OCI-LY7 (cell line): Measurements from ENCODE around the gene ANO3. TPM values are rescaled to one million over a fixed set of nuclear protein-coding genes. Genes with fewer than 3 reads are reported as not detected.
"Not testable (repeated sequence)": the region's sequence is repeated elsewhere in the genome, so short reads cannot be mapped to it uniquely, and the experiment has no call there.

Source experiments
- BruUV-seq: library from RNA; stranded (reverse); fragments of 400-500 nt; replicated peaks from 2 replicates; lab custom pipeline; 2021; lab: Mats Ljungman, UMichigan
- CTCF ChIA-PET: fragments of 300-600 bp; sonication (Branson Sonifier 250); formaldehyde crosslinking; loops from one replicate; lab custom pipeline; 2022; ENCODE audit warnings: antibody characterized with exemption; ENCODE audit not compliant: unreplicated experiment; lab: Charles Lee
- POLR2A ChIA-PET: fragments of 300-600 bp; sonication (Branson Sonifier 250); formaldehyde crosslinking; loops from one replicate; lab custom pipeline; 2022; ENCODE audit warnings: antibody characterized with exemption; lab: Charles Lee
- DNase-seq: peaks from one replicate; pipeline ENCODE4 v3.0.0-alpha.2; 2015; ENCODE audit warnings: low spot score
- H2AFZ ChIP-seq: fragments of 200-600 bp; sonication (generic), shearing (Covaris generic); 2 replicates; pipeline ENCODE4 v1.6.1; 2014; ENCODE audit warnings: mild to moderate bottlenecking, antibody characterized with exemption, low read length, moderate library complexity
- H3K27ac ChIP-seq: fragments of 200-600 bp; sonication (generic); 2 replicates; pipeline ENCODE4 v1.5.1; 2014; ENCODE audit warnings: mixed run types, low read depth, mild to moderate bottlenecking, moderate library complexity, low read length, inconsistent platforms; ENCODE audit not compliant: poor library complexity, severe bottlenecking
- H3K36me3 ChIP-seq: fragments of 200-600 bp; sonication (generic); 2 replicates; pipeline ENCODE4 v1.6.1; 2014; ENCODE audit warnings: mild to moderate bottlenecking, antibody characterized with exemption, low read length, moderate library complexity, mixed read lengths; ENCODE audit not compliant: insufficient read depth
- H3K4me1 ChIP-seq: fragments of 200-600 bp; sonication (generic); 2 replicates; pipeline ENCODE4 v1.5.1; 2014; ENCODE audit warnings: mild to moderate bottlenecking, low read length; ENCODE audit not compliant: insufficient read depth, poor library complexity, severe bottlenecking
- H3K4me2 ChIP-seq: fragments of 200-600 bp; sonication (generic); 2 replicates; pipeline ENCODE4 v1.6.1; 2014; ENCODE audit warnings: mild to moderate bottlenecking, low read length
- H3K4me3 ChIP-seq: fragments of 200-600 bp; sonication (generic); 2 replicates; pipeline ENCODE4 v1.5.1; 2014; ENCODE audit warnings: mild to moderate bottlenecking, low read depth, low read length; ENCODE audit not compliant: poor library complexity, severe bottlenecking
- H3K79me2 ChIP-seq: fragments of 200-600 bp; sonication (generic); 2 replicates; pipeline ENCODE4 v1.6.1; 2016; ENCODE audit warnings: low read depth, mild to moderate bottlenecking, low read length, moderate library complexity, mixed read lengths; ENCODE audit not compliant: insufficient read depth
- H3K9me2 ChIP-seq: fragments of 200-600 bp; sonication (generic); 2 replicates; pipeline ENCODE4 v1.6.1; 2016; ENCODE audit warnings: mild to moderate bottlenecking, low read length, mixed read lengths; ENCODE audit not compliant: insufficient read depth
- H3K9me3 ChIP-seq: fragments of 200-600 bp; sonication (generic); 2 replicates; pipeline ENCODE4 v1.6.1; 2014; ENCODE audit warnings: mild to moderate bottlenecking, mixed run types, low read length, mixed read lengths
- H4K20me1 ChIP-seq: fragments of 200-600 bp; sonication (generic); 2 replicates; pipeline ENCODE4 v1.6.1; 2014; ENCODE audit warnings: mild to moderate bottlenecking, antibody characterized with exemption, low read length, moderate library complexity, mixed read lengths; ENCODE audit not compliant: insufficient read depth
- CTCF ChIP-seq: fragments of 200-600 bp; sonication (generic); conservative IDR thresholded peaks from 2 replicates; pipeline ENCODE4 v1.5.1; 2014; ENCODE audit warnings: mild to moderate bottlenecking, antibody characterized with exemption, low read length, moderate library complexity, mixed read lengths
- EZH2phosphoT487 ChIP-seq: fragments of 200-600 bp; sonication (generic); IDR thresholded peaks from 2 replicates; pipeline ENCODE4 v1.6.1; 2018; ENCODE audit warnings: low read depth, borderline replicate concordance, mild to moderate bottlenecking, mixed run types, antibody characterized with exemption, low read length, moderate library complexity, mixed read lengths
- intact Hi-C: fragments of 100-400 bp; cut with micrococcal nuclease; formaldehyde crosslinking; loops from one replicate; pipeline ENCODE4 v1.10.0; 2022; ENCODE audit not compliant: unreplicated experiment
- total RNA-seq, 2 experiments: library from RNA; depleted of rRNA in 1 of 2; stranded (reverse); fragments of >200 nt in 1 of 2; shearing (Covaris generic) in 1 of 2; gene quantifications; 2 replicates each; pipeline ENCODE4 v1.2.3, GENCODE V29; 2014 to 2022

The ANO3 gene
- total RNA-seq, 2 experiments from 2014 or later: 0.03 TPM; not detected in 1

GRCh38 chr11:26597049-26597689 lies 265.2 kb downstream of the ANO3 start:
- H3K9me3 ChIP-seq, H3K79me2 ChIP-seq, DNase-seq, H3K4me1 ChIP-seq, intact Hi-C loops, H3K9me2 ChIP-seq, H3K36me3 ChIP-seq, BruUV-seq, H3K4me3 ChIP-seq, H4K20me1 ChIP-seq, CTCF ChIA-PET, H2AFZ ChIP-seq, H3K4me2 ChIP-seq, H3K27ac ChIP-seq: not testable (repeated sequence)
- POLR2A ChIA-PET: interaction anchor here (0.7 kb wide), 1 partner anchor 1237 kb away, joined by 3 read pairs; no protein-coding TSS in a partner anchor

GRCh38 chr11:26597899-26598298 lies 266.0 kb downstream of the ANO3 start:
- Histone ChIP-seq H3K4me3 (no peak overlapping the region), H3K79me2 (no peaks in the 10 kb centered on the region), H3K27ac (no peak overlapping the region), H3K4me1 (no peaks in the 10 kb centered on the region), H3K9me3 (no peaks in the 10 kb centered on the region), H3K9me2 (no peaks in the 10 kb centered on the region), H4K20me1 (no peaks in the 10 kb centered on the region), H3K36me3 (no peaks in the 10 kb centered on the region), H3K4me2 (no peak overlapping the region), H2AFZ (no peak overlapping the region)
- intact Hi-C loops: no loop called here
- ChIA-PET CTCF (no interaction called here), POLR2A (no interaction called here)
- DNase-seq: no peak
- no peak for TF ChIP-seq CTCF
- TF ChIP-seq EZH2phosphoT487: no peak
- no TSS peak for BruUV-seq

- H3K36me3 ChIP-seq: no peaks in the 10 kb centered on the region
- no peaks in the 10 kb centered on the region for H3K79me2 ChIP-seq
- no peaks in the 10 kb centered on the region for H3K9me3 ChIP-seq
- H3K4me1 ChIP-seq: no peaks in the 10 kb centered on the region
- POLR2A ChIA-PET: no interaction called here
- no peaks in the 10 kb centered on the region for H4K20me1 ChIP-seq
- intact Hi-C loops: no loop called here
- no peaks in the 10 kb centered on the region for H3K9me2 ChIP-seq
- no peak overlapping the region for H3K4me2 ChIP-seq
- no peak overlapping the region for H3K4me3 ChIP-seq
- TF ChIP-seq EZH2phosphoT487 (no peak), CTCF (no peak)
- DNase-seq: no peak
- H3K27ac ChIP-seq: no peak overlapping the region
- CTCF ChIA-PET: no interaction called here
- no peak overlapping the region for H2AFZ ChIP-seq
- BruUV-seq: no TSS peak
Measured at GRCh38 chr11:26599425-26599824, 267.5 kb downstream of the ANO3 start.
